Hepatocyte (in vitro differentiated cells): ENCODE data around the gene HHAT. TPM values are rescaled to one million over a fixed set of nuclear protein-coding genes. Genes with fewer than 3 reads are reported as not detected.

Source experiments
- DNase-seq: peaks from one replicate; pipeline ENCODE4 v3.0.0-alpha.2; 2016; ENCODE audit warnings: low spot score
- H2AFZ ChIP-seq: fragments of 200-600 bp; sonication (generic); 2 replicates; pipeline ENCODE4 v1.6.0; 2016; ENCODE audit warnings: antibody characterized with exemption, mild to moderate bottlenecking
- H3K27ac ChIP-seq: fragments of 200-600 bp; sonication (generic); 2 replicates; pipeline ENCODE4 v1.5.1; 2016; ENCODE audit warnings: mild to moderate bottlenecking
- H3K27me3 ChIP-seq: fragments of 200-600 bp; sonication (generic); 2 replicates; pipeline ENCODE4 v1.6.1; 2016
- H3K36me3 ChIP-seq: fragments of 200-600 bp; sonication (generic); replicated peaks from 2 replicates; pipeline ENCODE4 v1.5.1; 2016; ENCODE audit warnings: low read depth; ENCODE audit not compliant: insufficient read depth
- H3K4me1 ChIP-seq: fragments of 200-600 bp; sonication (generic); 2 replicates; pipeline ENCODE4 v1.5.1; 2016; ENCODE audit warnings: mild to moderate bottlenecking, moderate library complexity; ENCODE audit not compliant: insufficient read depth
- H3K4me2 ChIP-seq: fragments of 200-600 bp; sonication (generic); 2 replicates; pipeline ENCODE4 v1.6.0; 2016
- H3K4me3 ChIP-seq: fragments of 200-600 bp; sonication (generic); 2 replicates; pipeline ENCODE4 v1.5.1; 2016; ENCODE audit warnings: mild to moderate bottlenecking
- H3K79me2 ChIP-seq: fragments of 200-600 bp; sonication (generic); 2 replicates; pipeline ENCODE4 v1.6.0; 2017; ENCODE audit warnings: mild to moderate bottlenecking
- H3K9me2 ChIP-seq: fragments of 200-600 bp; sonication (generic); replicated peaks from 2 replicates; pipeline ENCODE4 v1.6.0; 2017; ENCODE audit warnings: mild to moderate bottlenecking; ENCODE audit not compliant: insufficient read depth
- H3K9me3 ChIP-seq: fragments of 200-600 bp; sonication (generic); 2 replicates; pipeline ENCODE4 v1.5.1; 2016; ENCODE audit warnings: low read depth, mild to moderate bottlenecking
- H4K20me1 ChIP-seq: fragments of 200-600 bp; sonication (generic); 2 replicates; pipeline ENCODE4 v1.6.0; 2016; ENCODE audit warnings: mild to moderate bottlenecking; ENCODE audit not compliant: insufficient read depth, poor library complexity, severe bottlenecking
- EZH2 ChIP-seq: fragments of 200-600 bp; sonication (generic); IDR thresholded peaks from 2 replicates; pipeline ENCODE4 v1.6.1; 2016; ENCODE audit warnings: antibody characterized with exemption, mild to moderate bottlenecking, borderline replicate concordance
- EZH2phosphoT487 ChIP-seq: fragments of 200-600 bp; sonication (generic); IDR thresholded peaks from one replicate; pipeline ENCODE4 v1.6.1; 2018; ENCODE audit warnings: antibody characterized with exemption, mild to moderate bottlenecking, low read depth, moderate library complexity; ENCODE audit not compliant: unreplicated experiment, severe bottlenecking
- WGBS: methylation state at CpG from one replicate; pipeline ENCODE4 v1.1.6; 2016; ENCODE audit warnings: low lambda C conversion rate; ENCODE audit errors: missing lambda C conversion rate; 5-methylcytosine and 5-hydroxymethylcytosine counted together
- polyA plus RNA-seq: library from polyadenylated mRNA; unstranded; fragments of >200 nt; fragmentation: Nextera tagmentation; extraction: Ambion mirVana; gene quantifications from 2 replicates; pipeline ENCODE4 v1.2.1, GENCODE V29; 2016
- total RNA-seq: library from RNA; depleted of rRNA; stranded (reverse); fragments of >200 nt; gene quantifications from 2 replicates; pipeline ENCODE4 v1.2.3, GENCODE V29; 2014
- TF ChIP-seq, protein P1 (sequence below): fragments of 200-600 bp; sonication (generic); IDR thresholded peaks from 2 replicates; pipeline ENCODE4 v1.5.1; 2016; ENCODE audit warnings: antibody characterized with exemption, mild to moderate bottlenecking; ENCODE audit not compliant: poor library complexity

The HHAT gene
- total and polyA plus RNA-seq, 2 experiments from 2014 or later, result 5.3 to 6.3 TPM

GRCh38 chr1:210616356-210616755, 287.7 kb downstream of the HHAT start:
- no peaks in the 10 kb centered on the region for H3K9me2 ChIP-seq
- no peak overlapping the region for H3K4me2 ChIP-seq
- no peaks in the 10 kb centered on the region for H4K20me1 ChIP-seq
- no peak overlapping the region for H3K27ac ChIP-seq
- DNase-seq, result no peak
- TF ChIP-seq, protein P1, sequence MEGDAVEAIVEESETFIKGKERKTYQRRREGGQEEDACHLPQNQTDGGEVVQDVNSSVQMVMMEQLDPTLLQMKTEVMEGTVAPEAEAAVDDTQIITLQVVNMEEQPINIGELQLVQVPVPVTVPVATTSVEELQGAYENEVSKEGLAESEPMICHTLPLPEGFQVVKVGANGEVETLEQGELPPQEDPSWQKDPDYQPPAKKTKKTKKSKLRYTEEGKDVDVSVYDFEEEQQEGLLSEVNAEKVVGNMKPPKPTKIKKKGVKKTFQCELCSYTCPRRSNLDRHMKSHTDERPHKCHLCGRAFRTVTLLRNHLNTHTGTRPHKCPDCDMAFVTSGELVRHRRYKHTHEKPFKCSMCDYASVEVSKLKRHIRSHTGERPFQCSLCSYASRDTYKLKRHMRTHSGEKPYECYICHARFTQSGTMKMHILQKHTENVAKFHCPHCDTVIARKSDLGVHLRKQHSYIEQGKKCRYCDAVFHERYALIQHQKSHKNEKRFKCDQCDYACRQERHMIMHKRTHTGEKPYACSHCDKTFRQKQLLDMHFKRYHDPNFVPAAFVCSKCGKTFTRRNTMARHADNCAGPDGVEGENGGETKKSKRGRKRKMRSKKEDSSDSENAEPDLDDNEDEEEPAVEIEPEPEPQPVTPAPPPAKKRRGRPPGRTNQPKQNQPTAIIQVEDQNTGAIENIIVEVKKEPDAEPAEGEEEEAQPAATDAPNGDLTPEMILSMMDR, result no peak
- TF ChIP-seq EZH2phosphoT487 (no peak), EZH2 (no peak)
- H3K27me3 ChIP-seq, result peaks cover 1% of the 10 kb centered on the region
- no peak overlapping the region for H3K4me3 ChIP-seq
- H2AFZ ChIP-seq, result no peak overlapping the region
- H3K9me3 ChIP-seq, result no peaks in the 10 kb centered on the region
- no peaks in the 10 kb centered on the region for H3K79me2 ChIP-seq
- no peaks in the 10 kb centered on the region for H3K4me1 ChIP-seq
- H3K36me3 ChIP-seq, result no peaks in the 10 kb centered on the region
- 91% methylated on average over 4 of the region's 4 CpGs for WGBS

DNA sequence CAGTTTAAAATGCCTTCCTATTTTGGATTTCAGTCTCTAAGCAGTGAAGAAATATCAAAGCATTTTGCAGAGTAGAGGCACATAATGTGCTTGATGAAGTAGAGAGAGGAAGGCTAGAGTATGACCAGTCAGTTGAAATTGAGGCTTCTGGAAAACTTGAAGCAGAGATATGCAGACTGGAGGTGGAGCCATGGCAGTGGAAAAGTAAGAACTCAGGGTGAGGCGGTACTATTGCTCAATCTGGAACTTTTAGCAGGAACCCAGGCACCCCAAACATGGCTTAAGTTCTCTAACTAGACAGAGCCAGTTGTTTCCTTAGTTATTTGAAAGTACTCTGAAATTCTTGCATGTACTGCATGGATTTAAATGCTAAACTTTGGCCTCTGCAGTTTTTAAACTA, 288.6 kb downstream of the HHAT start:
- no peaks in the 10 kb centered on the region for H3K4me1 ChIP-seq
- 69% methylated on average over 1 of the region's 1 CpG for WGBS

DNA sequence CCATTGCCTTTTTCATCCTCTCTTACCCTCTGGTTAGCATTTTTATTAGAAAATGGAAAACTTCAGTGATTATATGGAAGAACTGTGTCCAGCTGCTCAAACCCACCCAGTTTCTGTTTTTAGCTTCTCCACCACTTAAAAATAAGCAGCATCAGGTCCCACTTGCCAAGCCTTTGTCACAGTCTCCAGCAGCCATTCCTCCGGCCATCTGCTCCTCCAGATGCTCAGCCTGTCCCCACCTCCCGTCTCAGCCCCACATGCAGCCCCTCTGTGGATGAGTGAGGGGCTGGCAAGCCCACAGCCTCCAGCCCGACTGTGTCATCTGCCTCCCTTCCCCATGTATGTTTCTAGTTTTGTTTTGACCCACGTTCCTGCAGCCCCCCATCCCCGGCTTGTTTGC, 289.7 kb downstream of the HHAT start:
- peaks cover 6% of the 10 kb centered on the region for H3K27me3 ChIP-seq
- no peak overlapping the region for H3K27ac ChIP-seq
- no peaks in the 10 kb centered on the region for H4K20me1 ChIP-seq
- H3K4me3 ChIP-seq, result no peak overlapping the region
- no peaks in the 10 kb centered on the region for H3K9me3 ChIP-seq
- 91% methylated on average over 5 of the region's 5 CpGs for WGBS
- DNase-seq, result no peak
- H2AFZ ChIP-seq, result no peak overlapping the region
- no peak overlapping the region for H3K4me2 ChIP-seq
- TF ChIP-seq EZH2phosphoT487, result no peak
- no peak for TF ChIP-seq EZH2
- TF ChIP-seq, protein P1, result no peak
- no peaks in the 10 kb centered on the region for H3K79me2 ChIP-seq
- H3K36me3 ChIP-seq, result no peaks in the 10 kb centered on the region
- no peaks in the 10 kb centered on the region for H3K4me1 ChIP-seq
- H3K9me2 ChIP-seq, result no peaks in the 10 kb centered on the region

More for the DNA sequence above, 288.6 kb downstream of the HHAT start:
- DNase-seq, result no peak
- Histone ChIP-seq H3K79me2 (no peaks in the 10 kb centered on the region), H3K36me3 (no peaks in the 10 kb centered on the region), H4K20me1 (no peaks in the 10 kb centered on the region), H3K4me3 (no peak overlapping the region), H2AFZ (no peak overlapping the region), H3K4me2 (no peak overlapping the region), H3K9me2 (no peaks in the 10 kb centered on the region), H3K9me3 (no peaks in the 10 kb centered on the region), H3K27me3 (peaks cover 6% of the 10 kb centered on the region), H3K27ac (no peak overlapping the region)
- TF ChIP-seq, protein P1, result no peak
- no peak for TF ChIP-seq EZH2phosphoT487
- no peak for TF ChIP-seq EZH2
